22Rv1 (cell line): ENCODE results near the gene PLXDC2.

Experiments
- H3K27ac ChIP-seq: fragments of 450-650 bp; 2 replicates; pipeline ENCODE4 v1.5.1; 2017
- CTCF ChIP-seq: fragments of 450-650 bp; IDR thresholded peaks from 2 replicates; pipeline ENCODE4 v1.5.1; 2017; ENCODE audit warnings: mild to moderate bottlenecking
- ZFX ChIP-seq: fragments of 450-650 bp; IDR thresholded peaks from 2 replicates; pipeline ENCODE4 v1.6.1; 2017; ENCODE audit warnings: antibody characterized with exemption, borderline replicate concordance

Gene PLXDC2

GRCh38 chr10:19840776-19841175 is 24.5 kb downstream of the PLXDC2 start:
- no peak for TF ChIP-seq ZFX
- TF ChIP-seq CTCF = no peak

GRCh38 chr10:19843487-19843886 is 27.3 kb downstream of the PLXDC2 start:
- TF ChIP-seq CTCF (no peak), ZFX (no peak)
- H3K27ac ChIP-seq = no peak overlapping the region

More at GRCh38 chr10:19840776-19841175, 24.5 kb downstream of the PLXDC2 start:
- no peak overlapping the region for H3K27ac ChIP-seq

GRCh38 chr10:19845503-19846368 is 29.5 kb downstream of the PLXDC2 start:
- no peak overlapping the region for H3K27ac ChIP-seq
- TF ChIP-seq ZFX = no peak
- no peak for TF ChIP-seq CTCF

- H3K27ac ChIP-seq = no peak overlapping the region
- TF ChIP-seq ZFX = no peak
- TF ChIP-seq CTCF = no peak
Observed at GRCh38 chr10:19847321-19847720, 31.1 kb downstream of the PLXDC2 start.

- TF ChIP-seq CTCF (no peak), ZFX (no peak)
- no peak overlapping the region for H3K27ac ChIP-seq
Observed at GRCh38 chr10:19848226-19848985, 32.2 kb downstream of the PLXDC2 start.

GRCh38 chr10:19853831-19854230 is 37.6 kb downstream of the PLXDC2 start:
- H3K27ac ChIP-seq = no peak overlapping the region
- TF ChIP-seq ZFX (no peak), CTCF (no peak)

GRCh38 chr10:19857876-19858275 is 41.6 kb downstream of the PLXDC2 start:
- TF ChIP-seq ZFX (no peak), CTCF (no peak)

More at GRCh38 chr10:19857876-19858275, 41.6 kb downstream of the PLXDC2 start:
- no peak overlapping the region for H3K27ac ChIP-seq
